HEK293 (cell line): ENCODE measurements around the gene FNIP1.
A peak's percentile ranks its signal among the peaks of the same experiment; 100 is the strongest.
"Not testable (repeated sequence)": the region's sequence is repeated elsewhere in the genome, so short reads cannot be mapped to it uniquely, and the experiment has no call there.

Experiments used
- CTCF ChIA-PET: fragments of 350-600 bp; formaldehyde crosslinking; extraction: SDS; loops from one replicate; lab custom pipeline; 2021; ENCODE audit warnings: antibody characterized with exemption; lab: Yijun Ruan, JAX
- POLR2A ChIA-PET: fragments of 300-600 bp; formaldehyde crosslinking; extraction: SDS; loops from one replicate; lab custom pipeline; 2020; ENCODE audit warnings: antibody characterized with exemption, inconsistent platforms; lab: Yijun Ruan, JAX
- H3K27ac ChIP-seq: fragments of 200-500 bp; sonication (Bioruptor generic); 2 replicates; pipeline ENCODE4 v1.5.1; 2014; ENCODE audit warnings: low read depth, low read length, control low read depth, inconsistent platforms; ENCODE audit errors: extremely low read depth
- H3K36me3 ChIP-seq, 2 experiments: fragments of 200-500 bp in 1 of 2; sonication (Bioruptor generic) in 1 of 2; 1 replicate in 1 of 2; 2 replicates in 1 of 2; pipeline ENCODE4 v1.5.1; 2014 to 2017; ENCODE audit warnings: inconsistent platforms in 2 of 2, low read length in 2 of 2; ENCODE audit not compliant: control insufficient read depth in 2 of 2, insufficient read depth in 1 of 2
- H3K4me1 ChIP-seq: fragments of 200-500 bp; sonication (Bioruptor generic); 2 replicates; pipeline ENCODE4 v1.5.1; 2014; ENCODE audit warnings: mild to moderate bottlenecking, low read length, inconsistent platforms; ENCODE audit not compliant: control insufficient read depth, insufficient read depth
- H3K4me3 ChIP-seq: 2 replicates; pipeline ENCODE4 v1.5.1; 2011; ENCODE audit warnings: low read depth, mild to moderate bottlenecking, control low read depth, low read length, moderate library complexity
- H3K9me3 ChIP-seq: fragments of 200-500 bp; sonication (Bioruptor generic); 2 replicates; pipeline ENCODE4 v1.5.1; 2014; ENCODE audit warnings: low read depth, low read length, inconsistent platforms; ENCODE audit not compliant: control insufficient read depth, insufficient read depth
- GLI2 ChIP-seq: fragments of 450-650 bp; formaldehyde crosslinking; IDR thresholded peaks from 2 replicates; pipeline ENCODE4; 2017; ENCODE audit warnings: missing biosample characterization, missing genetic modification characterization, low read depth, borderline replicate concordance
- MEIS1 ChIP-seq: sonication (generic); formaldehyde crosslinking; IDR thresholded peaks from 2 replicates; pipeline ENCODE4 v1.8.1; 2022; ENCODE audit warnings: missing genetic modification reagents, mild to moderate bottlenecking, borderline replicate concordance
- PRDM1 ChIP-seq: fragments of 450-650 bp; formaldehyde crosslinking; IDR thresholded peaks from 2 replicates; pipeline ENCODE4; 2016; ENCODE audit warnings: missing biosample characterization, missing genetic modification characterization
- PRDM6 ChIP-seq: fragments of 450-650 bp; formaldehyde crosslinking; IDR thresholded peaks from 2 replicates; pipeline ENCODE4 v1.5.1; 2017; ENCODE audit warnings: missing biosample characterization, missing genetic modification characterization
- RBAK ChIP-seq: fragments of 450-650 bp; formaldehyde crosslinking; IDR thresholded peaks from 2 replicates; pipeline ENCODE4 v1.5.1; 2016; ENCODE audit warnings: missing biosample characterization, missing genetic modification characterization
- SALL2 ChIP-seq: fragments of 450-650 bp; formaldehyde crosslinking; IDR thresholded peaks from 2 replicates; pipeline ENCODE4 v1.5.0; 2017; ENCODE audit warnings: missing biosample characterization, mild to moderate bottlenecking, missing genetic modification characterization, borderline replicate concordance
- SCRT2 ChIP-seq: fragments of 450-650 bp; formaldehyde crosslinking; IDR thresholded peaks from 2 replicates; pipeline ENCODE4 v1.5.1; 2016; ENCODE audit warnings: missing biosample characterization, missing genetic modification characterization
- TCF7L2 ChIP-seq: IDR thresholded peaks from 2 replicates; pipeline ENCODE4 v1.6.1; 2011; ENCODE audit warnings: low read depth, mild to moderate bottlenecking, inconsistent platforms, low read length, moderate library complexity, borderline replicate concordance
- ZBTB1 ChIP-seq: fragments of 450-650 bp; formaldehyde crosslinking; IDR thresholded peaks from 2 replicates; pipeline ENCODE4 v1.5.1; 2016; ENCODE audit warnings: missing biosample characterization, missing genetic modification characterization
- ZBTB26 ChIP-seq: fragments of 450-650 bp; formaldehyde crosslinking; optimal IDR thresholded peaks from 2 replicates; pipeline ENCODE3; 2016; ENCODE audit warnings: missing biosample characterization, mild to moderate bottlenecking, missing genetic modification characterization
- ZNF174 ChIP-seq: fragments of 450-650 bp; formaldehyde crosslinking; IDR thresholded peaks from 2 replicates; pipeline ENCODE4 v1.5.0; 2017; ENCODE audit warnings: missing biosample characterization, mild to moderate bottlenecking, missing genetic modification characterization
- ZNF184 ChIP-seq: fragments of 450-650 bp; IDR thresholded peaks from 2 replicates; pipeline ENCODE4 v1.5.1; 2018; ENCODE audit warnings: missing biosample characterization, mild to moderate bottlenecking, missing genetic modification characterization
- ZNF366 ChIP-seq: fragments of 450-650 bp; formaldehyde crosslinking; conservative IDR thresholded peaks from 2 replicates; pipeline ENCODE4 v1.5.1; 2016; ENCODE audit warnings: missing biosample characterization, missing genetic modification characterization
- ZNF433 ChIP-seq: fragments of 450-650 bp; formaldehyde crosslinking; IDR thresholded peaks from 2 replicates; pipeline ENCODE4 v1.5.1; 2016; ENCODE audit warnings: missing biosample characterization, missing genetic modification characterization, low read depth
- ZNF510 ChIP-seq: fragments of 450-650 bp; formaldehyde crosslinking; IDR thresholded peaks from 2 replicates; pipeline ENCODE4 v1.5.1; 2018; ENCODE audit warnings: mild to moderate bottlenecking, missing genetic modification characterization, missing biosample characterization; ENCODE audit not compliant: insufficient replicate concordance
- ZNF530 ChIP-seq: fragments of 450-650 bp; formaldehyde crosslinking; IDR thresholded peaks from 2 replicates; pipeline ENCODE4 v1.5.1; 2016; ENCODE audit warnings: low read depth, missing biosample characterization, missing genetic modification characterization
- ZNF548 ChIP-seq: fragments of 450-650 bp; formaldehyde crosslinking; IDR thresholded peaks from 2 replicates; pipeline ENCODE4 v1.5.1; 2016; ENCODE audit warnings: missing biosample characterization, missing genetic modification characterization
- ZNF585B ChIP-seq: fragments of 450-650 bp; formaldehyde crosslinking; IDR thresholded peaks from 2 replicates; pipeline ENCODE4 v1.5.1; 2016; ENCODE audit warnings: missing biosample characterization, missing genetic modification characterization
- ZNF596 ChIP-seq: fragments of 450-650 bp; IDR thresholded peaks from 2 replicates; pipeline ENCODE4 v1.5.0; 2018; ENCODE audit warnings: missing biosample characterization, mild to moderate bottlenecking, missing genetic modification characterization, moderate library complexity
- ZNF843 ChIP-seq: fragments of 450-650 bp; formaldehyde crosslinking; IDR thresholded peaks from 2 replicates; pipeline ENCODE4 v1.5.1; 2016; ENCODE audit warnings: missing biosample characterization, missing genetic modification characterization
- TF ChIP-seq, protein P1 (sequence below): fragments of 450-650 bp; formaldehyde crosslinking; IDR thresholded peaks from 2 replicates; pipeline ENCODE4 v1.5.1; 2017; ENCODE audit warnings: missing biosample characterization, missing genetic modification characterization

The FNIP1 gene

DNA sequence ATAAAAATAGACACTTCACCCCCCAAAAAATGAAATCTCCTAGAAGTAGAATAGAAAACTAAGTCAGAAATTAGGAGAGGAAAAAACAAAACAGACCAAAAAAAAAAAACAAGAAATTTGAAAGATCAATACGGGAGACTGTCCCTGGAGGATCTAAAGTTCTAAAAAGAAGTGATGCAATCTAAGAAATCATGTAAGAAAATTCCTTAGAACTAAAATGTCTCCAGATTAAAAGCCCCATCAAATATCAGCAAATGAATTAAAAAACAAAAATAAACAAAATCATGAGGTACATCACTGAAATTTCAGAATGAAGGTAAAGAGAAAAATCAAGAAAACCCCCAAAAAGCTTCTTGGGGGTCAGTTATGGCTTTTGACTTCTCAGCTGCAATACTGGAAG is 13.5 kb downstream of the FNIP1 start:
- no peaks in the 10 kb centered on the region for H3K9me3 ChIP-seq
- POLR2A ChIA-PET: no interaction called here
- H3K36me3 ChIP-seq: peaks cover 0 to 3% of the 10 kb centered on the region in 2 experiments; a peak in 1 of 3 replicates
- H3K27ac ChIP-seq: no peak overlapping the region
- TF ChIP-seq ZNF585B (tag by site-specific recombination): no peak
- no peak for TF ChIP-seq ZNF174 (tag by site-specific recombination)
- TF ChIP-seq, protein P1, sequence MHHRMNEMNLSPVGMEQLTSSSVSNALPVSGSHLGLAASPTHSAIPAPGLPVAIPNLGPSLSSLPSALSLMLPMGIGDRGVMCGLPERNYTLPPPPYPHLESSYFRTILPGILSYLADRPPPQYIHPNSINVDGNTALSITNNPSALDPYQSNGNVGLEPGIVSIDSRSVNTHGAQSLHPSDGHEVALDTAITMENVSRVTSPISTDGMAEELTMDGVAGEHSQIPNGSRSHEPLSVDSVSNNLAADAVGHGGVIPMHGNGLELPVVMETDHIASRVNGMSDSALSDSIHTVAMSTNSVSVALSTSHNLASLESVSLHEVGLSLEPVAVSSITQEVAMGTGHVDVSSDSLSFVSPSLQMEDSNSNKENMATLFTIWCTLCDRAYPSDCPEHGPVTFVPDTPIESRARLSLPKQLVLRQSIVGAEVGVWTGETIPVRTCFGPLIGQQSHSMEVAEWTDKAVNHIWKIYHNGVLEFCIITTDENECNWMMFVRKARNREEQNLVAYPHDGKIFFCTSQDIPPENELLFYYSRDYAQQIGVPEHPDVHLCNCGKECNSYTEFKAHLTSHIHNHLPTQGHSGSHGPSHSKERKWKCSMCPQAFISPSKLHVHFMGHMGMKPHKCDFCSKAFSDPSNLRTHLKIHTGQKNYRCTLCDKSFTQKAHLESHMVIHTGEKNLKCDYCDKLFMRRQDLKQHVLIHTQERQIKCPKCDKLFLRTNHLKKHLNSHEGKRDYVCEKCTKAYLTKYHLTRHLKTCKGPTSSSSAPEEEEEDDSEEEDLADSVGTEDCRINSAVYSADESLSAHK: no peak
- no peak for TF ChIP-seq ZNF510 (tag by site-specific recombination)
- TF ChIP-seq, all 188 proteins: peak for 0
- CTCF ChIA-PET: no interaction called here
- Histone ChIP-seq H3K4me1 (peaks cover 11% of the 10 kb centered on the region; the same call in 1 of the 2 replicates), H3K4me3 (no peak overlapping the region)

DNA sequence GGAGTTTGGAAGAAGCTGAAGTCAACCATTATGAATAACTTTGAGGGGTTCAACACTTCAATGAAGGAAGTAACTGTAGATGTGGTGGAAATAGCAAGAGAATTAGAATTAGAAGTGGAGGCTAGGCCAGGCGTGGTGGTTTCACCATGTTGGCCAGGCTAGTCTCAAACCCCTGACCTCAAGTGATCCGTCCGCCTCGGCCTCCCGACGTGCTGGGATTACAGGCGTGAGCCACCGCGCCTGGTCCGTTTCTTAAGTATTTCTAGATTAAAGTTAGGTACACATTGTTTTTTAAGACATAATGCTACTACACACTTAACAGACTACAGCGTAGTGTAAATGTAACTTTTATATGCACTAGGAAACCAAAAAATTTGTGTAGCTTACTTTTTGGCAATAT is 14.1 kb downstream of the FNIP1 start:
- ChIA-PET CTCF (no interaction called here), POLR2A (no interaction called here)
- TF ChIP-seq ZNF366: no peak
- TF ChIP-seq ZNF596: no peak
- no peak for TF ChIP-seq ZNF548 (tag by site-specific recombination)
- TF ChIP-seq ZNF530: no peak
- TF ChIP-seq PRDM6 (tag by site-specific recombination): no peak
- no peak for TF ChIP-seq ZNF433 (tag by site-specific recombination)
- no peak for TF ChIP-seq SALL2 (tag by site-specific recombination)
- TF ChIP-seq ZNF843 (tag by site-specific recombination): no peak
- no peak for TF ChIP-seq ZBTB1 (tag by site-specific recombination)
- no peak for TF ChIP-seq TCF7L2
- no peak for TF ChIP-seq GLI2
- no peak for TF ChIP-seq ZBTB26 (tag by site-specific recombination)
- no peak for TF ChIP-seq MEIS1 (CRISPR knock-in tag)
- no peak for TF ChIP-seq RBAK (tag by site-specific recombination)
- H3K27ac ChIP-seq: no peak overlapping the region
- H3K4me3 ChIP-seq: no peak overlapping the region
- peaks cover 0 to 3% of the 10 kb centered on the region in 2 experiments; a peak in 1 of 3 replicates for H3K36me3 ChIP-seq
- no peaks in the 10 kb centered on the region for H3K9me3 ChIP-seq
- peaks cover 11% of the 10 kb centered on the region; the same call in 1 of the 2 replicates for H3K4me1 ChIP-seq

- POLR2A ChIA-PET, H3K4me3 ChIP-seq, CTCF ChIA-PET: not testable (repeated sequence)
Observed at GRCh38 chr5:131778141-131778540, 18.7 kb downstream of the FNIP1 start.

More at GRCh38 chr5:131778141-131778540, 18.7 kb downstream of the FNIP1 start:
- H3K4me1 ChIP-seq, H3K9me3 ChIP-seq, H3K27ac ChIP-seq, H3K36me3 ChIP-seq: not testable (repeated sequence)
- TF ChIP-seq PRDM1: peak; percentile 61; the same call in 1 of the 2 replicates
- TF ChIP-seq ZNF184 (tag by site-specific recombination): peak; percentile 83
- peak; percentile 36 for TF ChIP-seq SCRT2
